Sigmoid colon (tissue), 4 donors: ENCODE data around the gene TCF25.

Source experiments
- CTCF ChIP-seq, 4 experiments: fragments of 450-650 bp in 3 of 4; fragments of 200-600 bp in 1 of 4; IDR thresholded peaks; one replicate each; pipeline ENCODE4 v1.5.1; 2016 to 2019; ENCODE audit warnings: antibody characterized with exemption in 4 of 4, mild to moderate bottlenecking in 3 of 4, moderate library complexity in 2 of 4
- EP300 ChIP-seq, 4 donors: sonication (generic); formaldehyde crosslinking; IDR thresholded peaks; one replicate each; pipeline ENCODE4 v1.6.1; 2017; ENCODE audit warnings: antibody characterized with exemption in 4 of 4

GRCh38 chr16:89897204-89897603 is 23.8 kb downstream of the TCF25 start:
- TF ChIP-seq CTCF (IDR thresholded peaks at IDR 0.05) (no peak), EP300 (IDR thresholded peaks at IDR 0.05) (no peak)
